Endothelial cell (in vitro differentiated cells): ENCODE results near the gene SLC22A23. TPM values are rescaled to one million over a fixed set of nuclear protein-coding genes. Genes with fewer than 3 reads are reported as not detected.

Source experiments
- DNase-seq: peaks from one replicate; pipeline ENCODE4 v3.0.0; 2021; ENCODE audit warnings: low spot score
- H3K27ac Mint-ChIP-seq: one replicate; pipeline ENCODE4 v1.8.0; 2021; ENCODE audit warnings: mixed read lengths, inconsistent platforms; ENCODE audit not compliant: unreplicated experiment
- H3K27me3 Mint-ChIP-seq: one replicate; pipeline ENCODE4 v1.8.0; 2021; ENCODE audit warnings: mild to moderate bottlenecking, moderate library complexity, mixed read lengths, inconsistent platforms; ENCODE audit not compliant: unreplicated experiment
- H3K36me3 Mint-ChIP-seq: one replicate; pipeline ENCODE4 v1.8.0; 2021; ENCODE audit warnings: mild to moderate bottlenecking, low read depth, mixed read lengths, inconsistent platforms; ENCODE audit not compliant: unreplicated experiment
- H3K4me1 Mint-ChIP-seq: one replicate; pipeline ENCODE4 v1.8.0; 2021; ENCODE audit warnings: mild to moderate bottlenecking, mixed read lengths, inconsistent platforms; ENCODE audit not compliant: unreplicated experiment
- H3K4me3 Mint-ChIP-seq: one replicate; pipeline ENCODE4 v1.8.0; 2021; ENCODE audit warnings: mild to moderate bottlenecking, mixed read lengths, inconsistent platforms; ENCODE audit not compliant: unreplicated experiment
- H3K9me3 Mint-ChIP-seq: one replicate; pipeline ENCODE4 v1.8.0; 2021; ENCODE audit warnings: mixed read lengths, inconsistent platforms; ENCODE audit not compliant: unreplicated experiment
- CTCF ChIP-seq: fragments of 200-600 bp; sonication (generic); IDR thresholded peaks from one replicate; pipeline ENCODE4 v1.5.0; 2021; ENCODE audit warnings: antibody characterized with exemption; ENCODE audit not compliant: unreplicated experiment
- long read RNA-seq: library from polyadenylated mRNA; unstranded; transcript quantifications from one replicate; pipeline ENCODE4 v2.0.0, GENCODE V29; 2020; ENCODE audit not compliant: unreplicated experiment
- total RNA-seq: library from RNA; stranded (reverse); fragmentation: NEBNext Ultra II Directional; extraction: Animal tissue kit (Norgen Biotek cat#: 25700); gene quantifications from one replicate; pipeline ENCODE4 v1.2.1, GENCODE V29; 2021; ENCODE audit not compliant: unreplicated experiment

Gene SLC22A23, protein sequence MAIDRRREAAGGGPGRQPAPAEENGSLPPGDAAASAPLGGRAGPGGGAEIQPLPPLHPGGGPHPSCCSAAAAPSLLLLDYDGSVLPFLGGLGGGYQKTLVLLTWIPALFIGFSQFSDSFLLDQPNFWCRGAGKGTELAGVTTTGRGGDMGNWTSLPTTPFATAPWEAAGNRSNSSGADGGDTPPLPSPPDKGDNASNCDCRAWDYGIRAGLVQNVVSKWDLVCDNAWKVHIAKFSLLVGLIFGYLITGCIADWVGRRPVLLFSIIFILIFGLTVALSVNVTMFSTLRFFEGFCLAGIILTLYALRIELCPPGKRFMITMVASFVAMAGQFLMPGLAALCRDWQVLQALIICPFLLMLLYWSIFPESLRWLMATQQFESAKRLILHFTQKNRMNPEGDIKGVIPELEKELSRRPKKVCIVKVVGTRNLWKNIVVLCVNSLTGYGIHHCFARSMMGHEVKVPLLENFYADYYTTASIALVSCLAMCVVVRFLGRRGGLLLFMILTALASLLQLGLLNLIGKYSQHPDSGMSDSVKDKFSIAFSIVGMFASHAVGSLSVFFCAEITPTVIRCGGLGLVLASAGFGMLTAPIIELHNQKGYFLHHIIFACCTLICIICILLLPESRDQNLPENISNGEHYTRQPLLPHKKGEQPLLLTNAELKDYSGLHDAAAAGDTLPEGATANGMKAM
- 72.7 TPM for total RNA-seq
- long read RNA-seq, partial matches to known transcripts = 0 of 5 reads
- long read RNA-seq, other reads (novel, unspliced or antisense) = 5 of 5 reads

- peaks cover 4% of the 10 kb centered on the region for H3K36me3 Mint-ChIP-seq
- peaks cover 7% of the 10 kb centered on the region for H3K27me3 Mint-ChIP-seq
- no peaks in the 10 kb centered on the region for H3K9me3 Mint-ChIP-seq
- H3K27ac Mint-ChIP-seq = peak within 1 kb of the TSS; percentile 61
- peak within 1 kb of the TSS; percentile 92 for H3K4me3 Mint-ChIP-seq
- peak; percentile 82 for TF ChIP-seq CTCF
- peak; percentile 75 for DNase-seq
- H3K4me1 Mint-ChIP-seq = peaks cover 22% of the 10 kb centered on the region
Observed at GRCh38 chr6:3456898-3457709, at the start of gene SLC22A23. Gene SLC22A23, minus strand, starts transcription at chr6:3457050. Its CDS starts 491 bp downstream, at chr6:3456559.

DNA sequence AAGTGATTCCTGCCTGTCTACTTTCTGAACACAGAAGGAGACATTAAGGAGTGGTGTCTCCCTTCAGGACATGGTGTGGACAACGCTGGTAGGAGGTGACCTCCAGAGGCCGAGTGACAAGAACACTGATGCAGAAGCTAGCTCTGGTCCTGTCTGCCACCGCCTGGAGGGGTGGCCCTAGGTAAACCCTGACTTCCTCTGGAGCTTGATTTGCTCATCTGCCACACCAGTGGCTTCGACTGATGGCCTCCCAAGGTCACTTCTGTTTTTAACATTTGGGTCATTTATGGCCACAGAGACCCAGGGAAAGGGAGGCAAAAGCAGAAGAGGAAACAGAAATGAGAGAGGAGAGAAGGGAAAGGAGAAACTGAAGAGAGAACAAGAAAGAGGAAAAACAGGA, 49.4 kb upstream of the SLC22A23 start:
- no peak for TF ChIP-seq CTCF
- Mint-ChIP-seq H3K27me3 (peaks cover 3% of the 10 kb centered on the region), H3K4me1 (peaks cover 26% of the 10 kb centered on the region), H3K27ac (no peak overlapping the region), H3K36me3 (no peaks in the 10 kb centered on the region), H3K9me3 (no peaks in the 10 kb centered on the region), H3K4me3 (no peak overlapping the region)
- DNase-seq = no peak

DNA sequence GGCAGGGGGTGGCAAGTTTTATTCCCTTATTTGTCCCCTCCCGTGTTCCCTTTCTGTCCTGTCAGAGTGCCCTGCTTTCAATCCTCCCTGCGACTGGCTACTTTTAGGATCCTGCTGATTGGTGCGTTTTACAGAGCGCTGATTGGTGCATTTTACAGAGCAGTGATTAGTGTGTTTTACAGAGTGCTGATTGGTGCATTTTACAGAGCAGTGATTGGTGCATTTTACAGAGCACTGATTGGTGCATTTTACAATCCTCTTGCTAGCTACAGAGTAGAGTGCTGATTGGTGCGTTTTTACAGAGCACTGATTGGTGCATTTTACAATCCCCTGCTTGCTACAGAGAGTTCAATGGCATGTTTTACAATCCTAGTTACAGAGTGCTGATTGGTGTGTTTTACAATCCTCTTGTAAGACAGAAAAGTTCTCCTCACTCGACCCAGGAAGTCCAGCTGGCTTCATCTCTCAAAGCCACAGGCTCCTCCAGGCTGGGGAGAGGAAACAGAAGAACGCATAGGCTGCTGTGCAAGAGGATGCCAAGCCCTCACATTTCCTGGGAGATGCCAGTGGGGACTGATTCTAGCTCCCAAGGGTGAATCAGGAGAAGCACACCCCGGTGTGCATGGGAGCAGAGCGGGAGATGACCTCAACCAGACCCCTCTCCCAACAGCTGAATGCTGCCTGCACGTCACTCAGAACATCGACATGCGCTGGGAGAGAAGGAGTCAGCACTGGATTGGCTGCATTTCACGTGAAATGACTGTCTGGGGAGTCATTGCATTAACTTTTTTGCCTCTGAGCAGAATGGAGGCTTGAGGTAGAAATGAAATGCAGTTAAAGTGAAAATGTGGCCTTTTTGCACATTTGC, 48.3 kb upstream of the SLC22A23 start:
- H3K4me1 Mint-ChIP-seq = peaks cover 16% of the 10 kb centered on the region
- no peak overlapping the region for H3K27ac Mint-ChIP-seq
- H3K4me3 Mint-ChIP-seq = no peak overlapping the region
- H3K9me3 Mint-ChIP-seq = no peaks in the 10 kb centered on the region
- H3K27me3 Mint-ChIP-seq = no peaks in the 10 kb centered on the region
- TF ChIP-seq CTCF = no peak
- DNase-seq = no peak
- no peaks in the 10 kb centered on the region for H3K36me3 Mint-ChIP-seq

DNA sequence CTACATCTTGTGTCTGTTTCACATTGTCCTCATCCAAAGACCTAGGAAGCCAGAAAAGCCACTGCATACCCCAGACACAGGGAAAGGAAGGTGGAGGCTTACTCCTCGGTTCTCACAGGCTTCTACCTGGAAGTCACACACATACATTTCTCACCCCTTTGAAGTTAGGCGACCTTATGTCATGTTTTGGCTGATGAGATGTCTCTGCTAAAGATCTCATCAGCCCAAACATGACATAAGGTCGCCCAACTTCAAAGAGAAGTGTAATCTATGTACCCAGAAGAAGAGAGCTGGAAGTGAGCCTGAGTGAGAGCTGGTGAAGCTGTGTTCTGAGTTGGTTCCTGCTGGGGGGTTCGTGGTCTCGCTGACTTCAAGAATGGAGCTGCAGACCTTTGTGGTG, 47.5 kb upstream of the SLC22A23 start:
- Mint-ChIP-seq H3K4me1 (peaks cover 16% of the 10 kb centered on the region), H3K27ac (no peak overlapping the region), H3K36me3 (no peaks in the 10 kb centered on the region), H3K9me3 (no peaks in the 10 kb centered on the region), H3K4me3 (no peak overlapping the region), H3K27me3 (no peaks in the 10 kb centered on the region)
- no peak for DNase-seq
- TF ChIP-seq CTCF = no peak
